ENCODE measurements around the gene SYT1. TPM values are rescaled to one million over a fixed set of nuclear protein-coding genes. Genes with fewer than 3 reads are reported as not detected.
"Not testable (repeated sequence)": the region's sequence is repeated elsewhere in the genome, so short reads cannot be mapped to it uniquely, and the experiment has no call there.

The SYT1 gene
- polyA plus RNA-seq, 6 donors from 2014 or later: 0.05 to 0.97 (median 0.29) TPM; not detected in 1

DNA sequence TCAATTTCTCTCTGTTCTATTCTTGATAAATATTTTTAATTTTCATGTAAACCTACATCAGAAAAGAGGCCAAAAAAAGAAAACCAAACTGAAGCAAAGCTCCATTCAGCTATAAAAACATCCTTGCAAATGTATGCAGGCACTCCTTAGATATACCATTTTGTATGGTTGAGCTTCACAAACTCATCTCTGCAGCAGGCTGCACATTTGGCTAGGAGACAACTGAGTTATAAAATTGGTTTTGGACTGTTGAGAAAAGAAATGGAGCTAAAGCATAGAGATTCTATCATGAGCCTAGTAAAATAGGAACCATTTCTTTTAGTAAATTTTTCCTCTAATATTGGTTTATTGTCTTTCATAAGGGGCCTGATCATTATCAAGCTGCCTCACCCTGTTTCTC lies 156.4 kb downstream of the SYT1 start:
- ATAC-seq (ENCODE audit: low read depth in 2 of 2): no peak
- H3K36me3 Mint-ChIP-seq: no peaks in the 10 kb centered on the region
- no peak overlapping the region for H3K27ac Mint-ChIP-seq
- no peak for DNase-seq
- H3K9me3 Mint-ChIP-seq: peaks cover 0 to 9% (median 3%) of the 10 kb centered on the region in 7 donors
- no peak overlapping the region for H3K4me3 Mint-ChIP-seq
- H3K27me3 Mint-ChIP-seq: no peaks in the 10 kb centered on the region
- H3K4me1 Mint-ChIP-seq: no peaks in the 10 kb centered on the region

DNA sequence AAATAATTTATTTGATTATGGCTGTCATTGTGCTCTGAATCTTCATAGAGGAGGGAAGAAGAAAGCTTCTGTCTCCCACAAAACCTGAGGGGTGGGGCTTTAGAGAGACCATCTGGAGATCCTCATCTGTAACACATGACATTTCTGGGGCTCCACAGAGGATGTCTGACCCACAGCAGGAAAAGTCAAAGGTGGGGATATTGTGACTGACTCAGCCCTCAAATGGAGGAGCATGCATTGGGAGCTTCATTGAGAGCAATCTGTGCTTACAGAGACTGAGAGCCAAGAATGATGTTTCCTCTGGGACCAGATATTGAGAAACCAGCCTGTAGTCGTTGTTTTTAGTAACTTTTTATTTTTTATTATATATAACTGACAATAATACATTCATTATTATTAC lies 158.7 kb downstream of the SYT1 start:
- DNase-seq (no peak), ATAC-seq (ENCODE audit: low read depth in 2 of 2) (no peak)
- no peaks in the 10 kb centered on the region for H3K27me3 Mint-ChIP-seq
- H3K4me3 Mint-ChIP-seq: no peak overlapping the region
- H3K4me1 Mint-ChIP-seq: no peaks in the 10 kb centered on the region
- H3K27ac Mint-ChIP-seq: no peak overlapping the region
- no peaks in the 10 kb centered on the region for H3K9me3 Mint-ChIP-seq
- no peaks in the 10 kb centered on the region for H3K36me3 Mint-ChIP-seq

DNA sequence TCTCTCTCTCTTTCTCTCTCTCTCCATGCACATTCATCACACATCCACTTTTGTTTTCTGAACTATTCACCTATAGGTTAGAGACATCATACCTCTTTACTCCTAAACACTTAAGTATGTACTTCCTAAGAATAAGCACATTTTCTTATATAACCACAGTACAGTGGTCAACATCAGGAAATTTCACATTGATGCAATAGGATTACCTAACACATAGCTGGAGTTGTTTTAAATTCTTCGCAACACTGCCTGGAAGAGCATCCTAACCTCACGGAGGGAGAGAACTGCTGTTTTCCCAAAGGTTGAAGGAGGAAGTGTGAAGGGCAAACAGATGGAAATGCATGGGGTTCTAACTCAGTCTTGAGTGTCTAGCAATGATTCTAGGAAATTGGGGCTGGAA lies 159.2 kb downstream of the SYT1 start:
- no peak overlapping the region for H3K27ac Mint-ChIP-seq
- no peak overlapping the region for H3K4me3 Mint-ChIP-seq
- no peaks in the 10 kb centered on the region for H3K4me1 Mint-ChIP-seq
- H3K36me3 Mint-ChIP-seq: no peaks in the 10 kb centered on the region
- no peaks in the 10 kb centered on the region for H3K27me3 Mint-ChIP-seq
- no peaks in the 10 kb centered on the region for H3K9me3 Mint-ChIP-seq
- ATAC-seq (ENCODE audit: low read depth in 2 of 2) (no peak), DNase-seq (no peak)

DNA sequence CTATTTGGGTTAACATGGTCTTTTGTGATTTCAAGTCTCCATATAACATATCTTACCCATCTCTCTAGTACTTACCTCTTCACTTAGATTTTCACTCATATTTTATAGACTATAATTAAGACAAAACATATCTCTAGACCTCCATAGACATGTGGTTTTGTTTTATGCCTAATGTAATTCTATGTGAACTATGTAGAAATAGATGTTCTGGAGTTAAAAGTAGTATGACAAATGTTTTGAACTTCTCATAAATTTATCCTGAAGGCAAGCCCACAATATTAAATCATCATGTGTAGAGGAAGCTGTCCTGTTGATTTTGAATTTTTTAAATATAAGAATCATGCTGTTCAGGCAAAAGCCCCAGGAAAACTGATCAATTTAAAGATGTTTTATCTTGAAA lies 169.2 kb downstream of the SYT1 start:
- Mint-ChIP-seq H3K27ac (no peak overlapping the region), H3K4me3 (no peak overlapping the region), H3K4me1 (no peaks in the 10 kb centered on the region), H3K9me3 (peaks cover 0 to 2% (median 0%) of the 10 kb centered on the region in 7 donors), H3K36me3 (no peaks in the 10 kb centered on the region), H3K27me3 (no peaks in the 10 kb centered on the region)
- no peak for DNase-seq
- no peak for ATAC-seq (ENCODE audit: low read depth in 2 of 2)

DNA sequence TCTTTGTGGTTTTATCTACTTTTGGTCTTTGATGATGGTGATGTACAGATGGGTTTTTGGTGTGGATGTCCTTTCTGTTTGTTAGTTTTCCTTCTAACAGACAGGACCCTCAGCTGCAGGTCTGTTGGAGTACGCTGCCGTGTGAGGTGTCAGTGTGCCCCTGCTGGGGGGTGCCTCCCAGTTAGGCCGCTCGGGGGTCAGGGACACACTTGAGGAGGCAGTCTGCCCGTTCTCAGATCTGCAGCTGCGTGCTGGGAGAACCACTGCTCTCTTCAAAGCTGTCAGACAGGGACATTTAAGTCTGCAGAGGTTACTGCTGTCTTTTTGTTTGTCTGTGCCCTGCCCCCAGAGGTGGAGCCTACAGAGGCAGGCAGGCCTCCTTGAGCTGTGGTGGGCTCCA lies 180.2 kb downstream of the SYT1 start:
- H3K27ac Mint-ChIP-seq; H3K36me3 Mint-ChIP-seq; ATAC-seq (ENCODE audit: low read depth in 2 of 2); H3K4me3 Mint-ChIP-seq; H3K9me3 Mint-ChIP-seq; DNase-seq; H3K27me3 Mint-ChIP-seq; H3K4me1 Mint-ChIP-seq: not testable (repeated sequence)

DNA sequence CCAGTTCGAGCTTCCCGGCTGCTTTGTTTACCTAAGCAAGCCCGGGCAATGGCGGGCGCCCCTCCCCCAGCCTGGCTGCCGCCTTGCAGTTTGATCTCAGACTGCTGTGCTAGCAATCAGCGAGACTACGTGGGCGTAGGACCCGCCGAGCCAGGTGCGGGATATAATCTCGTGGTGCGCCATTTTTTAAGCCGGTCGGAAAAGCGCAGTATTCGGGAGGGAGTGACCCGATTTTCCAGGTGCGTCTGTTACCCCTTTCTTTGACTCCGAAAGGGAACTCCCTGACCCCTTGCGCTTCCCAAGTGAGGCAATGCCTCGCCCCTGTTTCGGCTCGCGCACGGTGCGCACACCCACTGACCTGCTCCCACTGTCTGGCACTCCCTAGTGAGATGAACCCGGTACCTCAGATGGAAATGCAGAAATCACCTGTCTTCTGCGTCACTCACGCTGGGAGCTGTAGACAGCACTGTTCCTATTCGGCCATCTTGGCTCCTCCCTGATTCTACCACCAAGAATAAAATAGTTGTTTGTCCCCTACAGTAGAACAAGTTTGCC lies 180.7 kb downstream of the SYT1 start:
- H3K4me1 Mint-ChIP-seq; H3K36me3 Mint-ChIP-seq; H3K4me3 Mint-ChIP-seq; H3K9me3 Mint-ChIP-seq; DNase-seq; H3K27me3 Mint-ChIP-seq; ATAC-seq (ENCODE audit: low read depth in 2 of 2); H3K27ac Mint-ChIP-seq: not testable (repeated sequence)

DNA sequence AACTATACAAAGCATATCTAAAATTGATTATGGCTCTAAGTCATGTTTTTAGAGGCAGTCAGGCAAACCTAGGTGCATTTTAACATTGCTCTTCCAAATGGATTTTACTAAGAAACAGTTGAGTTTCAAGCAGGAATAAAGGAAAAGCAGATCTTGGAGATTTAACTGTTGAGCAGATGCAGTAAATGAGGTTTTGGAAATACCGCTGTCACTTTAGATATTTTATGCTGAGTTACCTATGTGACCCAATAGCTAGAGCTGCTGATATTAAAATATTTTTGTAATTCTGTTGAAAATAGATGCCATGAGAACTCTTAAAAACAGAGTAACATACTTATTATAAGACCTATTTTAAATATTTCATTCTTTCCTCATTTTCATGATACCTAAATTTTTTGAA lies 181.4 kb downstream of the SYT1 start:
- no peaks in the 10 kb centered on the region for H3K27me3 Mint-ChIP-seq
- no peak overlapping the region for H3K4me3 Mint-ChIP-seq
- no peaks in the 10 kb centered on the region for H3K4me1 Mint-ChIP-seq
- peaks cover 0 to 4% (median 0%) of the 10 kb centered on the region in 7 donors for H3K9me3 Mint-ChIP-seq
- no peak for DNase-seq
- H3K27ac Mint-ChIP-seq: no peak overlapping the region
- no peaks in the 10 kb centered on the region for H3K36me3 Mint-ChIP-seq
- no peak for ATAC-seq (ENCODE audit: low read depth in 2 of 2)

DNA sequence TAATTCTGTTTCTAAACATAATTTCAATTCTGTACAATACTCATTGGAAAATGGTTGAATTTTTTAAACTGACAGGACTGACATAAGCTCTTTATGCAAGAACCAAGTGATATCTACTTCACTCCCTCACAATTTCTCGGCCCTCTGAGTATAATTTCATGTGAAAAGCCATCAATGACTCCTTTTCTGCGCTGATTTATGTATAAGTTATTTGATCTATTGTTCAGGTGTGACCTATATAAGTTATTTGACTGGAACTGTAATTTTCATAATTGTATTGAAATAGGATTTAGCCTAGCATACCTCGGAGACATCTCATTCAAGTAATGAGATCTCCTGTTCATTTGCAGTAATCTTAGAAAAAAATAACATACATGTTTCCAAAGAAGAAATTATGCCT lies 184.4 kb downstream of the SYT1 start:
- Mint-ChIP-seq H3K9me3 (no peaks in the 10 kb centered on the region), H3K27me3 (no peaks in the 10 kb centered on the region), H3K27ac (no peak overlapping the region), H3K4me3 (no peak overlapping the region), H3K4me1 (no peaks in the 10 kb centered on the region), H3K36me3 (no peaks in the 10 kb centered on the region)
- ATAC-seq (ENCODE audit: low read depth in 2 of 2): no peak
- DNase-seq: no peak

DNA sequence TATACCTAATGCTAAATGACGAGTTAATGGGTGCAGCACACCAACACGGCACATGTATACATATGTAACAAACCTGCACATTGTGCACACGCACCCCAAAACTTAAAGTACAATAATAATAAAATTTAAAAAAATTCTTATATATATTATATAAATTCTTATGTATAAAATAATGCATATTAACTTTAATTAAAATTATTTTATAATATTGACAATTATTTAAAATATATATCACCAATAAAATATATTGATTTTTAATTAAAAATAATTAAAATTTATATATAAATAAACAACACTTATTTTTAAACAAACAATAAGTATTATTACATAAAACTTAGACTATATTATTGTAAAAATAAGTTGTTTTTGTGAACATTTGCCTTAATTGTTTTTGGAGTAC lies 188.8 kb downstream of the SYT1 start:
- no peak overlapping the region for H3K4me3 Mint-ChIP-seq
- H3K27me3 Mint-ChIP-seq: no peaks in the 10 kb centered on the region
- no peaks in the 10 kb centered on the region for H3K36me3 Mint-ChIP-seq
- H3K27ac Mint-ChIP-seq: no peak overlapping the region
- ATAC-seq (ENCODE audit: low read depth in 2 of 2) (no peak), DNase-seq (no peak)
- H3K9me3 Mint-ChIP-seq: no peaks in the 10 kb centered on the region
- no peaks in the 10 kb centered on the region for H3K4me1 Mint-ChIP-seq

DNA sequence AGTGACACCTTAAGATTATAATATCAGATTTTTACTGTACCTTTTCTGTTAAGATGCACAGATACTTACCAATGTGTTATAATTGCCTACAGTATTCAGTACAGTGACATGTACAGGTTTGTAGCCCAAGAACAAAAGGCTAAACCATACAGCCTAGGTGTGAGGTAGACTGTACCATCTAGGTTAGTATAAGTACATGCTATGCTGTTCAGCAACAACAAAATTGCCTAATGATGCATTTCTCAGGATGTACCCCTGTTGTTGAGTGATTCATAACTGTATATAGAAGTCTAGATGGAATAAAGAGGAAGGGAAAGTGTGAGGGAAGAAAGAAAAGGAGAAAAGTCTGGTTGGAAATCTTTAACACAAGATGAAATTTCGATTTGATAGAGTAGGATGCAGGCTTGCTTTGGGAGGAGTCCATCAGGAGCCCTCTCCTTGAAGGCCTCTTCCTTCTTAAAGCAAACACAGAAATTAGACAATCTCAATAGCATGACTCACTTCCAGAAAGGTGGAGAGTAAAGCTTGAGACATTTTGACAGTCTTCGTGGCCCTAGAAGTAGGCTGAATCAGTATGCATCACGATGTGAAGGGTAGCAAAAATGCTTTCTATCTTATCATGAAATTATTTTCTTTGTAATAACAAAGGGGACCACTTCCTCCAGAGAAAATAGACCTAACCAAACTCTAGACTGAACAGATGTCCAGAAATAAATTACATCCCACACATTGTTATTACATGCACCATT lies 191.5 kb downstream of the SYT1 start:
- no peak for ATAC-seq (ENCODE audit: low read depth in 2 of 2)
- H3K27me3 Mint-ChIP-seq: no peaks in the 10 kb centered on the region
- H3K27ac Mint-ChIP-seq: no peak overlapping the region
- H3K4me3 Mint-ChIP-seq: no peak overlapping the region
- no peak for DNase-seq
- H3K36me3 Mint-ChIP-seq: no peaks in the 10 kb centered on the region
- no peaks in the 10 kb centered on the region for H3K9me3 Mint-ChIP-seq
- no peaks in the 10 kb centered on the region for H3K4me1 Mint-ChIP-seq

DNA sequence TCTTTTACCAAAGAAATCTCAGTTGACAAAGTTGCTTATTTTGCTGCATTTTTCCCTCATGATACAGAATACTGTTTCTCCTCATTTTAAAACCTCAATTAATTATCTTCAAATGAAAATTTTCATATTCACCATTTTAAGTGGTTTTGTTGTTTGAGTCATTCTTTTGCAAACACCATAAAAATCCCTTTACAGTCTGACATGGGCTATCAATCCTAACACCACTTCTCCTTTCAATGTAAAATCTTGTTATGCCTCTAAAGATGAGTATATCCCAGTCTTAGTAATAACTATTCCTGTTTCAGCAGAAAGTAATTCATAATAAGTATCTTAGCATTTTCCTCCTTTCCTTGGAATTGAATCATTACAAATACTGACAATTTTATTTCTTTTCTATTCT lies 192.2 kb downstream of the SYT1 start:
- Mint-ChIP-seq H3K9me3 (no peaks in the 10 kb centered on the region), H3K27me3 (no peaks in the 10 kb centered on the region), H3K4me3 (no peak overlapping the region), H3K36me3 (no peaks in the 10 kb centered on the region), H3K27ac (no peak overlapping the region), H3K4me1 (no peaks in the 10 kb centered on the region)
- no peak for DNase-seq
- no peak for ATAC-seq (ENCODE audit: low read depth in 2 of 2)

DNA sequence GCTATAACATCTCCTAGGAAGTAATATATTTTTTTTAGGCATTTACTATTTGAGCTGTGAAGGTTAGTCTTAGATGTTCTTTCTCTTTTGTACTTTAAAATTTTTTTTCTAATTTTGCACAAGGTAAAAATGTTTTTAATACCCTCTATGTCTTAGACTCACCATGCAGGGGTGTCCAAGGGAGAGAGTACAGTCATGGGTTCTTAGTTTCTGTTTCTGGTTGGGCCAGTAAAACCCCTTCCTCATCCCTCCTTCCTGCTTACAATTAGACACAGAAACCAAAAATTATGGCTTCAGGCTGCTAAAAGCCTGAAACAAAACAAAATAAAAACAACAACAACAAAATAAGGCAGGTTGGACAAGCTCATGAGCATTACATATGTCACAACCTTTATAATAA lies 193.0 kb downstream of the SYT1 start:
- no peak overlapping the region for H3K4me3 Mint-ChIP-seq
- no peaks in the 10 kb centered on the region for H3K4me1 Mint-ChIP-seq
- H3K27me3 Mint-ChIP-seq: no peaks in the 10 kb centered on the region
- DNase-seq: no peak
- ATAC-seq (ENCODE audit: low read depth in 2 of 2): no peak
- no peak overlapping the region for H3K27ac Mint-ChIP-seq
- H3K9me3 Mint-ChIP-seq: no peaks in the 10 kb centered on the region
- no peaks in the 10 kb centered on the region for H3K36me3 Mint-ChIP-seq

DNA sequence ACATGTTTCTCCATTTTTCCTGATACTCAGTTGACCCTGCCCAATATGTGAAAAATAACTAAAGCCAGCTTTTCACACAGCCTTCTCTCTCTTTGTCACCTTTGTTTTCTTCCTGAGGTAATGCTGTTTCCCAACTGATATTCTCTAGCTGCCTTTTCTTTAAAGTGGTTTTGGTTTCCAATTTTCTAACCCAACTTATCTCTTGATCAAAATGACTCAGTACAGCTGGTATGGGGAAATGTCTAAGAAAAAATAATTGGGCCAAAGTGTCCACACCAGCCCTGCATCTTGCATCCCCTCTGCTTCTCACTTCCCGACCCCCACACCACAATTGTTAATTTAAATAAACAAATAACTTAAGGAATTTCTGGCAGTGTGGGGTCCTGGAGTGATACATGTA lies 193.8 kb downstream of the SYT1 start:
- no peaks in the 10 kb centered on the region for H3K4me1 Mint-ChIP-seq
- no peak for DNase-seq
- H3K4me3 Mint-ChIP-seq: no peak overlapping the region
- no peaks in the 10 kb centered on the region for H3K36me3 Mint-ChIP-seq
- H3K27ac Mint-ChIP-seq: no peak overlapping the region
- H3K27me3 Mint-ChIP-seq: no peaks in the 10 kb centered on the region
- ATAC-seq (ENCODE audit: low read depth in 2 of 2): no peak
- no peaks in the 10 kb centered on the region for H3K9me3 Mint-ChIP-seq

DNA sequence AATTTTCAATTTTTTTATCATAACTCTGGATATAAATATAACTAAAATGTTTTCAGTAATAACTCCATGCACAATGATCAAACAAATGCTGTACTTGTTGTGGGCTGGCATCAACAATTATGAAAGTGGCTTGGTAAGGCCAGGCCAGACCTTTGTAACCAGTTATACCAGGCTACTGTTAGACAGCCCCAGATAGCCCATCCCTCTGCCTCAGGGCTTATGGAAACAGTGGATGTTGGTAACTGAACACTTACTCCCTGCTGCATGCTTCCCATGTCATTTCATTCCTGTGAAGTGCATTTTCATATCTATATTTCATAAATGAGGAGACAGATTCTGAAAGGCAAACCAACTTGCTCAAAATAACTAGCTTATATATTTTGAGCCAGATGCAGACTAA lies 195.0 kb downstream of the SYT1 start:
- H3K4me3 Mint-ChIP-seq: no peak overlapping the region
- H3K36me3 Mint-ChIP-seq: no peaks in the 10 kb centered on the region
- ATAC-seq (ENCODE audit: low read depth in 2 of 2) (no peak), DNase-seq (no peak)
- no peak overlapping the region for H3K27ac Mint-ChIP-seq
- no peaks in the 10 kb centered on the region for H3K9me3 Mint-ChIP-seq
- H3K4me1 Mint-ChIP-seq: no peaks in the 10 kb centered on the region
- H3K27me3 Mint-ChIP-seq: no peaks in the 10 kb centered on the region

DNA sequence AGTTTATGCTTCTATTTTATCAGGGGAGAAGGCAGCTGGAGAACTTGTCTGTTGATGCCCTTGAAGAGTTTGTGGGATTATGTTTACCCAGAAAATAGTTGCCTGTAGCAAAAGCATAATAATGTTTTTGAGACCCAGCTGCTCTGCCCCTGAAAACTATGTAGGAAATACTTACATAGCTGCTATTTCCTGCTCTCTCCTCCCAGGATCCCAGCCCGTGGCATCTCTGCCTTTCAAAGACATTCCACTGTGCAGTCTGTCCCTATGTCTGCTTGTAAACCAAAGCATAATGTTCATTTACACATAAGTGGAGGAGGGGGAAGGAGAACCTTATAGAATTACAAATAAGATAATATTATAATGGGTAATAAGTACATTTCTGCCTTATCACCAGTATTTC lies 198.7 kb downstream of the SYT1 start:
- Mint-ChIP-seq H3K4me1 (no peaks in the 10 kb centered on the region), H3K27me3 (no peaks in the 10 kb centered on the region), H3K36me3 (no peaks in the 10 kb centered on the region), H3K9me3 (no peaks in the 10 kb centered on the region), H3K27ac (no peak overlapping the region), H3K4me3 (no peak overlapping the region)
- DNase-seq: no peak
- no peak for ATAC-seq (ENCODE audit: low read depth in 2 of 2)
